Neural progenitor cell (in vitro differentiated cells): ENCODE results near the gene CHCHD10. TPM values are rescaled to one million over a fixed set of nuclear protein-coding genes. Genes with fewer than 3 reads are reported as not detected.

Source experiments
- DNase-seq: peaks from one replicate; pipeline ENCODE4 v3.0.0-alpha.2; 2016; ENCODE audit warnings: low spot score
- H2AFZ ChIP-seq: fragments of 200-600 bp; sonication (generic); replicated peaks from 2 replicates; pipeline ENCODE4 v1.6.1; 2016; ENCODE audit warnings: antibody characterized with exemption
- H3F3A ChIP-seq: fragments of 200-600 bp; sonication (generic); 2 replicates; pipeline ENCODE4 v1.6.1; 2016; ENCODE audit warnings: antibody characterized with exemption, low read depth
- H3K27ac ChIP-seq: fragments of 200-600 bp; sonication (generic); 2 replicates; pipeline ENCODE4 v1.5.1; 2016; ENCODE audit warnings: mild to moderate bottlenecking
- H3K27me3 ChIP-seq: fragments of 200-600 bp; sonication (generic); 2 replicates; pipeline ENCODE4 v1.6.1; 2016; ENCODE audit warnings: mild to moderate bottlenecking, moderate library complexity
- H3K36me3 ChIP-seq: fragments of 200-600 bp; sonication (generic); 2 replicates; pipeline ENCODE4 v1.5.1; 2016
- H3K4me1 ChIP-seq: fragments of 200-600 bp; sonication (generic); 2 replicates; pipeline ENCODE4 v1.6.1; 2016; ENCODE audit warnings: mixed run types
- H3K4me2 ChIP-seq: fragments of 200-600 bp; sonication (generic); 2 replicates; pipeline ENCODE4 v1.6.1; 2016
- H3K4me3 ChIP-seq: fragments of 200-600 bp; sonication (generic); 2 replicates; pipeline ENCODE4 v1.5.1; 2016
- H3K79me2 ChIP-seq: fragments of 200-600 bp; sonication (generic); 2 replicates; pipeline ENCODE4 v1.6.1; 2016; ENCODE audit warnings: low read depth
- H3K9ac ChIP-seq: fragments of 200-600 bp; sonication (generic); 2 replicates; pipeline ENCODE4 v1.6.1; 2016
- H3K9me3 ChIP-seq: fragments of 200-600 bp; sonication (generic); 2 replicates; pipeline ENCODE4 v1.5.1; 2016; ENCODE audit warnings: low read depth
- H4K20me1 ChIP-seq: fragments of 200-600 bp; sonication (generic); 2 replicates; pipeline ENCODE4 v1.6.1; 2016; ENCODE audit warnings: low read depth
- H3K27ac Mint-ChIP-seq: 3 replicates; pipeline ENCODE4 v1.8.0; 2021; ENCODE audit warnings: mixed read lengths
- H3K27me3 Mint-ChIP-seq: 2 replicates; pipeline ENCODE4 v1.8.0; 2022; ENCODE audit warnings: low read depth, mild to moderate bottlenecking, inconsistent platforms, moderate library complexity, mixed read lengths; ENCODE audit not compliant: insufficient read depth
- H3K36me3 Mint-ChIP-seq: 3 replicates; pipeline ENCODE4 v1.8.0; 2021; ENCODE audit warnings: mixed read lengths
- H3K4me1 Mint-ChIP-seq: 3 replicates; pipeline ENCODE4 v1.8.0; 2021; ENCODE audit warnings: mixed read lengths
- H3K4me3 Mint-ChIP-seq: 3 replicates; pipeline ENCODE4 v1.8.0; 2021; ENCODE audit warnings: mild to moderate bottlenecking, moderate library complexity, mixed read lengths
- H3K9me3 Mint-ChIP-seq: 3 replicates; pipeline ENCODE4 v1.8.0; 2020; ENCODE audit warnings: mixed read lengths
- EZH2 ChIP-seq: fragments of 200-600 bp; sonication (generic); IDR thresholded peaks from 2 replicates; pipeline ENCODE4 v1.6.1; 2017; ENCODE audit warnings: antibody characterized with exemption, mild to moderate bottlenecking, moderate library complexity
- EZH2phosphoT487 ChIP-seq: fragments of 200-600 bp; sonication (generic); IDR thresholded peaks from 2 replicates; pipeline ENCODE4 v1.6.1; 2017; ENCODE audit warnings: antibody characterized with exemption
- total RNA-seq: library from RNA; depleted of rRNA; stranded (reverse); fragments of >200 nt; gene quantifications from 2 replicates; pipeline ENCODE4 v1.2.3, GENCODE V29; 2015; ENCODE audit warnings: low replicate concordance
- TF ChIP-seq, protein P1 (sequence below): fragments of 200-600 bp; sonication (generic); IDR thresholded peaks from 2 replicates; pipeline ENCODE4 v1.5.1; 2017; ENCODE audit warnings: antibody characterized with exemption, mild to moderate bottlenecking

The CHCHD10 gene
- total RNA-seq, 1 donor from 2014 or later, result 9.1 TPM

DNA sequence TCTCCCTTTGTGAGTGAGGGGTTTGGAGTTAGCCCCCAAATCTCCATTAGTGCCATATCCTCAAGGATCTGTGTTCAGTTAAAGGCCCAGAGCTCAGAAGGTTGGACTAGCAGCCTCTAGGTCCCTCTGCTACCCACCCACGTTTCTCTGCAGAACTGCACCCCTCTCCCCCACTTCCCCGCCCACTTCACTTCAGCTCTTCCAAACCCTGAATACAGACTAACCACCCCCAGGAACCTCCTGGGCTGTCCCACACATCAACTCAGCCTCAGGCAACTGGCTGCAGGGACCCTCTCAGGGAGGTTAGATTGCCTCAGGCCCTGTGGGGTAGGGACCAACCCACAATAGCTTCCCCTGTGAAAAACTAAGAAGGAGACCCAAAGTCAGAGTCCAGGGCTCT lies 14.4 kb downstream of the CHCHD10 start:
- Histone ChIP-seq H3K27ac (no peak overlapping the region), H3K27me3 (no peaks in the 10 kb centered on the region), H4K20me1 (no peaks in the 10 kb centered on the region), H3F3A (peaks cover 18% of the 10 kb centered on the region), H3K9me3 (no peaks in the 10 kb centered on the region), H2AFZ (no peak overlapping the region), H3K36me3 (no peaks in the 10 kb centered on the region), H3K79me2 (no peaks in the 10 kb centered on the region), H3K9ac (no peak overlapping the region), H3K4me2 (no peak overlapping the region), H3K4me3 (no peak overlapping the region), H3K4me1 (peaks cover 7% of the 10 kb centered on the region)
- TF ChIP-seq EZH2phosphoT487 (no peak), EZH2 (no peak)
- TF ChIP-seq, protein P1, sequence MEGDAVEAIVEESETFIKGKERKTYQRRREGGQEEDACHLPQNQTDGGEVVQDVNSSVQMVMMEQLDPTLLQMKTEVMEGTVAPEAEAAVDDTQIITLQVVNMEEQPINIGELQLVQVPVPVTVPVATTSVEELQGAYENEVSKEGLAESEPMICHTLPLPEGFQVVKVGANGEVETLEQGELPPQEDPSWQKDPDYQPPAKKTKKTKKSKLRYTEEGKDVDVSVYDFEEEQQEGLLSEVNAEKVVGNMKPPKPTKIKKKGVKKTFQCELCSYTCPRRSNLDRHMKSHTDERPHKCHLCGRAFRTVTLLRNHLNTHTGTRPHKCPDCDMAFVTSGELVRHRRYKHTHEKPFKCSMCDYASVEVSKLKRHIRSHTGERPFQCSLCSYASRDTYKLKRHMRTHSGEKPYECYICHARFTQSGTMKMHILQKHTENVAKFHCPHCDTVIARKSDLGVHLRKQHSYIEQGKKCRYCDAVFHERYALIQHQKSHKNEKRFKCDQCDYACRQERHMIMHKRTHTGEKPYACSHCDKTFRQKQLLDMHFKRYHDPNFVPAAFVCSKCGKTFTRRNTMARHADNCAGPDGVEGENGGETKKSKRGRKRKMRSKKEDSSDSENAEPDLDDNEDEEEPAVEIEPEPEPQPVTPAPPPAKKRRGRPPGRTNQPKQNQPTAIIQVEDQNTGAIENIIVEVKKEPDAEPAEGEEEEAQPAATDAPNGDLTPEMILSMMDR, result no peak
- Mint-ChIP-seq H3K36me3 (no peaks in the 10 kb centered on the region), H3K9me3 (no peaks in the 10 kb centered on the region), H3K4me1 (peaks cover 33% of the 10 kb centered on the region), H3K27me3 (peaks cover 2% of the 10 kb centered on the region), H3K4me3 (no peak overlapping the region), H3K27ac (peak overlapping the region; percentile 66)
- no peak for DNase-seq

DNA sequence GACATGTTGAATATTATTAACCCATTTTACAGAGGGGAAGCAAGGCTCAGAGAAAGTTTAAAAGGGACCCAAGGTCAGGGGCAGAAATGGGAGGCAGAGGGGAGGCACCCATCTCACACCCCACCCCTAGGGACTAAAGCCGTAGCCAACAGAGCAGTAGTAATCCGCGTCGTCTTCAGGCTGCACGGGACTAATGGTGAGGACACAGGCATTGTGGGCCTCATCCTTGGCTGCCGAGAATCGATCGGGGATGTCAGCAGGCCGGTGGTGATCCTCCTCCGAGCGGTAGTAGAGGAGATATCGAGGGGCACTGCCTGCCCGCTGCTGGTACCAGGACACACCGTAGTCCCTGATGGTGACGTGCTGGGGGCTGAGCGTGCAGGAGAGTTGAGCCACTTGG lies 15.0 kb downstream of the CHCHD10 start:
- H3K9ac ChIP-seq, result no peak overlapping the region

DNA sequence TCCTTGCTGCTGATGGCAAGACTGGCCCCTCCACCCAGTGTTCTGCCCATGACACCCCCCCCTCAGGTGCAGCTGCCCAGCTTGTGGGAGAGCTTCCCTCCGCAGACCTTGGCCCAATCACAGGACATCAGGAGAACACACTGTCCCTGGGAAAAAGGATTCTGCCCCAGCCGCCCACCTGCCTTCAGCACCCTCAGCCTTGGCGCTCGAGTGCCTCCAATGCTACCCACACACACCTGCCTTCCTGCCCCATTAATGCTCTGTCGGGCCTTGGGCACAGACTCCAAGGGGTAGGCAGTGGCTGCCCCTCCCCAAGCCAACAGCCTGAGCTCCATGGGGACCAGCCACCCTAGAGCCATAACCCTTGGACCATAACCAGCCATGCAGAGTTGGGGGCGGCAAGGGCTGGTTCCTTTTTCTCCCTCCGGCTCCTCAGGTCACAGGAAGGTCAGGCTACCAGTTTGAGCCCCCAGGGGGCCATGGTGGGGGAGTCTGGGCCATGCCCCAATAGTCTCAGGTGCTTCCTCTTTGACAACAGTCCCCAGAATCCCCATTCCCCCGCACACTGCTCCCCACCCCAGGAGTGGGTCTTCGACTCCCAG lies 15.6 kb downstream of the CHCHD10 start:
- H3K27ac Mint-ChIP-seq, result peak overlapping the region; percentile 42

More for the DNA sequence above, 15.0 kb downstream of the CHCHD10 start:
- no peaks in the 10 kb centered on the region for H3K36me3 ChIP-seq
- no peaks in the 10 kb centered on the region for H3K9me3 ChIP-seq
- no peaks in the 10 kb centered on the region for H3K27me3 ChIP-seq
- Mint-ChIP-seq H3K36me3 (no peaks in the 10 kb centered on the region), H3K27me3 (peaks cover 2% of the 10 kb centered on the region), H3K4me1 (peaks cover 33% of the 10 kb centered on the region), H3K27ac (no peak overlapping the region), H3K4me3 (peak overlapping the region; percentile 78), H3K9me3 (no peaks in the 10 kb centered on the region)
- no peak for DNase-seq
- no peak overlapping the region for H3K4me2 ChIP-seq
- H3K27ac ChIP-seq, result no peak overlapping the region
- H3K79me2 ChIP-seq, result no peaks in the 10 kb centered on the region
- H2AFZ ChIP-seq, result no peak overlapping the region
- peaks cover 7% of the 10 kb centered on the region for H3K4me1 ChIP-seq
- TF ChIP-seq EZH2phosphoT487, result no peak
- no peak for TF ChIP-seq EZH2
- TF ChIP-seq, protein P1, result no peak
- H4K20me1 ChIP-seq, result no peaks in the 10 kb centered on the region
- no peak overlapping the region for H3K4me3 ChIP-seq
- H3F3A ChIP-seq, result peaks cover 15% of the 10 kb centered on the region

More for the DNA sequence above, 15.6 kb downstream of the CHCHD10 start:
- Histone ChIP-seq H3K79me2 (no peaks in the 10 kb centered on the region), H3K27ac (no peak overlapping the region), H4K20me1 (no peaks in the 10 kb centered on the region), H3K9me3 (no peaks in the 10 kb centered on the region), H3K36me3 (no peaks in the 10 kb centered on the region), H3F3A (peaks cover 15% of the 10 kb centered on the region), H3K27me3 (no peaks in the 10 kb centered on the region), H2AFZ (no peak overlapping the region), H3K4me1 (peaks cover 7% of the 10 kb centered on the region), H3K9ac (no peak overlapping the region), H3K4me3 (peak overlapping the region; percentile 88), H3K4me2 (peak overlapping the region; percentile 87)
- Mint-ChIP-seq H3K27me3 (peaks cover 2% of the 10 kb centered on the region), H3K9me3 (no peaks in the 10 kb centered on the region), H3K4me3 (peak overlapping the region; percentile 87), H3K4me1 (peaks cover 33% of the 10 kb centered on the region), H3K36me3 (no peaks in the 10 kb centered on the region)
- DNase-seq, result no peak
- TF ChIP-seq, protein P1, result no peak
- TF ChIP-seq EZH2phosphoT487 (no peak), EZH2 (no peak)
